Right lobe of liver (tissue), 4 donors: ENCODE results near the gene FANCD2.

ENCODE experiments used
- CTCF ChIP-seq, 4 donors: fragments of 200-600 bp in 3 of 4; fragments of 450-650 bp in 1 of 4; IDR thresholded peaks; one replicate each; pipeline versions ENCODE4 v1.5.1 to v1.8.0; 2016 to 2022; ENCODE audit warnings: antibody characterized with exemption in 4 of 4, mild to moderate bottlenecking in 2 of 4
- POLR2A ChIP-seq: fragments of 450-650 bp; IDR thresholded peaks from one replicate; pipeline ENCODE4 v1.6.1; 2017; ENCODE audit warnings: antibody characterized with exemption, mild to moderate bottlenecking
- donor health status: DM: no; HTN: no; CAD: no.
- donor health status: DM: no; HTN: no; CAD: no.
- donor health status: DM: no; HTN: yes; CAD: no.

GRCh38 chr3:10006762-10007090 is 19.5 kb upstream of the FANCD2 start:
- TF ChIP-seq POLR2A (no peak), CTCF (IDR thresholded peaks at IDR 0.05) (no peak)
